HepG2 (cell line): Measurements from ENCODE around the gene ACSS1. TPM values are rescaled to one million over a fixed set of nuclear protein-coding genes. Genes with fewer than 3 reads are reported as not detected.

Experiments
- AKAP8 ChIP-seq: sonication (generic); formaldehyde crosslinking; IDR thresholded peaks from 2 replicates; pipeline ENCODE4 v1.5.1; 2020; ENCODE audit warnings: mild to moderate bottlenecking, missing genetic modification reagents
- ARNT2 ChIP-seq: sonication (generic); formaldehyde crosslinking; IDR thresholded peaks from 2 replicates; pipeline ENCODE4 v1.8.0; 2022; ENCODE audit warnings: mild to moderate bottlenecking, low read depth, missing genetic modification reagents, moderate library complexity
- ATM ChIP-seq: fragments of 450-650 bp; IDR thresholded peaks from 2 replicates; pipeline ENCODE4 v1.7.1; 2017; ENCODE audit warnings: mild to moderate bottlenecking, borderline replicate concordance
- ERF ChIP-seq: IDR thresholded peaks from 2 replicates; pipeline ENCODE4 v1.6.1; 2018; ENCODE audit warnings: missing biosample characterization, missing genetic modification reagents
- ESRRA ChIP-seq: sonication (generic); formaldehyde crosslinking; IDR thresholded peaks from 2 replicates; pipeline ENCODE4 v1.5.1; 2020; ENCODE audit warnings: mild to moderate bottlenecking, low read depth, missing genetic modification reagents
- HDAC1 ChIP-seq: sonication (generic); formaldehyde crosslinking; IDR thresholded peaks from 2 replicates; pipeline ENCODE4 v1.5.1; 2020; ENCODE audit warnings: mild to moderate bottlenecking, missing genetic modification reagents
- MBD4 ChIP-seq: IDR thresholded peaks from 2 replicates; pipeline ENCODE4 v1.6.1; 2012; ENCODE audit warnings: low read length, inconsistent platforms, borderline replicate concordance
- NR2F1 ChIP-seq, 2 experiments: fragments of 450-650 bp in 1 of 2; formaldehyde crosslinking in 1 of 2; IDR thresholded peaks; 2 replicates each; pipeline versions ENCODE4 v1.5.0 to v1.6.1; 2016 to 2020; ENCODE audit warnings: mild to moderate bottlenecking in 1 of 2, missing compliant biosample characterization in 1 of 2, missing genetic modification reagents in 1 of 2, moderate library complexity in 1 of 2
- RORA ChIP-seq: sonication (generic); formaldehyde crosslinking; IDR thresholded peaks from 2 replicates; pipeline ENCODE4 v1.5.0; 2020; ENCODE audit warnings: mild to moderate bottlenecking, missing genetic modification reagents, moderate library complexity
- SIX1 ChIP-seq: sonication (generic); formaldehyde crosslinking; IDR thresholded peaks from 2 replicates; pipeline ENCODE4 v1.4.0; 2020; ENCODE audit warnings: missing genetic modification reagents, borderline replicate concordance
- SP140L ChIP-seq: sonication (generic); formaldehyde crosslinking; IDR thresholded peaks from 2 replicates; pipeline ENCODE4 v1.4.0; 2020; ENCODE audit warnings: missing genetic modification reagents, borderline replicate concordance
- ZBTB40 ChIP-seq, 2 experiments: fragments of 450-650 bp in 1 of 2; sonication (generic) in 1 of 2; formaldehyde crosslinking in 1 of 2; IDR thresholded peaks; 2 replicates each; pipeline versions ENCODE4 v1.6.1 to v1.8.0; 2016 to 2022; ENCODE audit warnings: antibody characterized with exemption in 1 of 2, mild to moderate bottlenecking in 1 of 2, missing genetic modification reagents in 1 of 2
- ZFY ChIP-seq: sonication (generic); formaldehyde crosslinking; IDR thresholded peaks from 2 replicates; pipeline ENCODE4 v1.4.0; 2020; ENCODE audit warnings: missing genetic modification reagents
- ZNF142 ChIP-seq: sonication (generic); formaldehyde crosslinking; IDR thresholded peaks from 2 replicates; pipeline ENCODE4 v1.4.0; 2020; ENCODE audit warnings: missing genetic modification reagents
- ZSCAN9 ChIP-seq: IDR thresholded peaks from 2 replicates; pipeline ENCODE4 v1.6.1; 2016; ENCODE audit warnings: borderline replicate concordance
- polyA plus RNA-seq, 8 experiments: library from polyadenylated mRNA; depleted of rRNA in 3 of 8; stranded (reverse) in 7 of 8; unstranded in 1 of 8; fragments of >200 nt; fragmentation: Illumina TruSeq in 4 of 8; extraction: Trizol in 4 of 8; gene quantifications; 2 replicates each; pipeline versions ENCODE4 v1.2.1 to v1.2.3, GENCODE V29; 2011 to 2016; ENCODE audit warnings: low read depth in 4 of 8, missing spikeins in 1 of 8, mixed read lengths in 1 of 8; ENCODE audit not compliant: insufficient read depth in 1 of 8
- total RNA-seq, 5 experiments: library from RNA; depleted of rRNA; stranded (reverse); fragments of >200 nt; fragmentation: Illumina TruSeq; extraction: Trizol; gene quantifications; 2 replicates each; pipeline ENCODE4 v1.2.3, GENCODE V29; 2016; ENCODE audit warnings: low read depth in 1 of 5

Gene ACSS1
- total and polyA plus RNA-seq, 2 of the 13 experiments (the other 11 are each of a cell fraction or from before 2014, with no cell fraction given) = 15.2 to 41.6 TPM

DNA sequence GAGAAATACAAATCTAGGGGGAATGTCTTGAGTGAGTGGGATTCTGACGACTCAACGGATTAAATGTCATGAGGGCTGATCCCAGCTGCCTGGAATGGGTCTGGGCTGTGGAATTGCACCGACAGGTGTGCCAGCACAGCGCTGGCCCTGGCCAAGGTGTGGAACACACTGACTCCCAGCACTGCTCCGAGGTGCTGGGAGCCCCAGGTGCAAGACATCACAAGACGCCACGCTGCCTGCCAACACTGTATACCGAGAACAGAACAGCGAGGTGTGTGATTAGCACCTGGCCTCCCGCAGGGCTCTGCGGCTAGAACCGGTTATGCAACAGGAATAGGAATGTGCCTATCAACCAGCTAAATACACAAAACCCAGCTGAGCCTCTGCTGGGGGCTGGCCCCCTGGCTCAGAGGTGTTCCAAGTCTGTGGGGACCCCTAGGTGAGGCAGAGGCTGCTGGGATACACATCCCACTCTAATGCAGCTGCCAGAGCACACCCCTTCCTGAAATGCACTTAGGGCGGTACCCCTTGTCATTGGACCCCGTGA lies 40.6 kb downstream of the ACSS1 start (continued):
- TF ChIP-seq ZBTB40 (IDR thresholded peaks at IDR 0.05) (no peak), ZBTB40 (CRISPR knock-in tag; IDR thresholded peaks at IDR 0.05) (peak; percentile 16; the same call in 1 of the 2 replicates), SP140L (CRISPR knock-in tag) (no peak), ESRRA (CRISPR knock-in tag) (no peak), ZNF142 (no peak), MBD4 (no peak), HDAC1 (no peak; the same call in 1 of the 2 replicates), ZFY (CRISPR knock-in tag) (0 out of 2 replicates have a peak, but pooled peaks have one; percentile 17), ARNT2 (CRISPR knock-in tag) (no peak), ERF (CRISPR knock-in tag) (no peak), AKAP8 (CRISPR knock-in tag) (no peak), RORA (CRISPR knock-in tag) (no peak), ATM (no peak), SIX1 (CRISPR knock-in tag) (no peak), NR2F1 (CRISPR knock-in tag; IDR thresholded peaks at IDR 0.05) (no peak), ZSCAN9 (CRISPR knock-in tag) (no peak)
